Neural cell (in vitro differentiated cells): Measurements from ENCODE around the gene MAPK7.

Experiments
- CTCF ChIP-seq: fragments of 450-650 bp; IDR thresholded peaks from 2 replicates; pipeline ENCODE4 v1.5.1; 2014; ENCODE audit warnings: antibody characterized with exemption, mild to moderate bottlenecking, moderate library complexity; ENCODE audit not compliant: poor library complexity, severe bottlenecking
- EZH2 ChIP-seq: fragments of 200-600, 300-800 bp; shearing (Covaris generic), sonication (generic); IDR thresholded peaks from 2 replicates; pipeline ENCODE4 v1.6.1; 2014; ENCODE audit warnings: antibody characterized with exemption, low read length, borderline replicate concordance, mild to moderate bottlenecking; ENCODE audit not compliant: insufficient read depth, poor library complexity, severe bottlenecking
- MXI1 ChIP-seq: fragments of 450-650 bp; conservative IDR thresholded peaks from 2 replicates; pipeline ENCODE4 v1.6.1; 2014; ENCODE audit warnings: antibody characterized with exemption, mild to moderate bottlenecking; ENCODE audit not compliant: poor library complexity, severe bottlenecking
- SMC3 ChIP-seq: fragments of 450-650 bp; conservative IDR thresholded peaks from 2 replicates; pipeline ENCODE4 v1.6.1; 2014; ENCODE audit warnings: antibody characterized with exemption, mild to moderate bottlenecking, moderate library complexity; ENCODE audit not compliant: poor library complexity
- TAF1 ChIP-seq: IDR thresholded peaks from 2 replicates; pipeline ENCODE4 v1.6.1; 2012; ENCODE audit warnings: low read depth
- TF ChIP-seq, protein P1 (sequence below): IDR thresholded peaks from 2 replicates; pipeline ENCODE4 v1.6.1; 2012; ENCODE audit warnings: borderline replicate concordance

DNA sequence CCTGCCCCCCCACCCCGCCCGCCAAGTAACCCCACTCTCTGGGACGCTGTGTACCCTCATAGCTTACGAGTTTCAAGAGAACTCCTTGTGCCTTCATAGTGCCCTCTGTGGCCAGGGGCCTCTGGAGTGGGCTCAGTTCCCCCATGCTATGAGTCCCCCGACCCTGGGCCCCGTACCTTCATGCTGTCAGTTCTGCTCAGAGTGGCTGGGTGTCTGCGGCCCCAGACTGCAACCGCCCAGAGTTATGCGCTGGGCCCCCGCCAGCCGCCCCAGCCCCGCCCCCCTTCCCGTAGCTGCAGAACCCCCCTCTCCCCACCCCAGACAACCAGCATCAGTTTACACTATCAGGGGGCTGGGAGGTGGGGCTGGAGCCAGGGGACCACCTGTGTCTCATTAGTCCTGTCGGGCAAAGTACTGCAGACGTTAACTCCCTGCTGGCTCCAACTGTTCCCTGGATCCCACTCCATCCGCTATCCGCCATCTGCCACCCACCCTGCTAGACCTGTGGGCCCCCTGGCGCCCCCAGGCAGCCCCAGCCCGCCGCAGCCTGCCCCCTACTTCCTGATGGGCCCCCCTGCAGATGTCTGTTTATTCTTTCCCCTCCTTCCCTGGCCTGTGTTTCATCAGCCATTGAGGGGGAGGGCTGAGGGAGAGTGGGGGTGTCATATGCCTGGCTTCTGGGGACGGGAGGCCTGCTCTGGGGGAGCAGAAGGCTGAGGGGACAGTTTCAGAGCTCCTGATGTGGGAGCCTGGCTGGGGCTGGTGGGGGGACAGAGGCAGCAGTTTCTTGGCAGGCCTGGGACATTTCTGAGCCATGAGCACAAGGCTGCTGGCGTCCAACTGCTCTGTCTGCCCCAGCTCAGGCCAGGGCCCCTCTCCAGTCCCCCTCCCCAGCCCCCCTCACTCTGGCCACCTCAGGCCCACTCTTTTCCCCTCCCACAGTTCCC lies 8.9 kb downstream of the MAPK7 start, which contains the start of gene MFAP4:
- TF ChIP-seq CTCF (no peak), SMC3 (no peak), TAF1 (no peak), EZH2 (no peak), MXI1 (no peak)
- TF ChIP-seq, protein P1, sequence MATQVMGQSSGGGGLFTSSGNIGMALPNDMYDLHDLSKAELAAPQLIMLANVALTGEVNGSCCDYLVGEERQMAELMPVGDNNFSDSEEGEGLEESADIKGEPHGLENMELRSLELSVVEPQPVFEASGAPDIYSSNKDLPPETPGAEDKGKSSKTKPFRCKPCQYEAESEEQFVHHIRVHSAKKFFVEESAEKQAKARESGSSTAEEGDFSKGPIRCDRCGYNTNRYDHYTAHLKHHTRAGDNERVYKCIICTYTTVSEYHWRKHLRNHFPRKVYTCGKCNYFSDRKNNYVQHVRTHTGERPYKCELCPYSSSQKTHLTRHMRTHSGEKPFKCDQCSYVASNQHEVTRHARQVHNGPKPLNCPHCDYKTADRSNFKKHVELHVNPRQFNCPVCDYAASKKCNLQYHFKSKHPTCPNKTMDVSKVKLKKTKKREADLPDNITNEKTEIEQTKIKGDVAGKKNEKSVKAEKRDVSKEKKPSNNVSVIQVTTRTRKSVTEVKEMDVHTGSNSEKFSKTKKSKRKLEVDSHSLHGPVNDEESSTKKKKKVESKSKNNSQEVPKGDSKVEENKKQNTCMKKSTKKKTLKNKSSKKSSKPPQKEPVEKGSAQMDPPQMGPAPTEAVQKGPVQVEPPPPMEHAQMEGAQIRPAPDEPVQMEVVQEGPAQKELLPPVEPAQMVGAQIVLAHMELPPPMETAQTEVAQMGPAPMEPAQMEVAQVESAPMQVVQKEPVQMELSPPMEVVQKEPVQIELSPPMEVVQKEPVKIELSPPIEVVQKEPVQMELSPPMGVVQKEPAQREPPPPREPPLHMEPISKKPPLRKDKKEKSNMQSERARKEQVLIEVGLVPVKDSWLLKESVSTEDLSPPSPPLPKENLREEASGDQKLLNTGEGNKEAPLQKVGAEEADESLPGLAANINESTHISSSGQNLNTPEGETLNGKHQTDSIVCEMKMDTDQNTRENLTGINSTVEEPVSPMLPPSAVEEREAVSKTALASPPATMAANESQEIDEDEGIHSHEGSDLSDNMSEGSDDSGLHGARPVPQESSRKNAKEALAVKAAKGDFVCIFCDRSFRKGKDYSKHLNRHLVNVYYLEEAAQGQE, result no peak
